HG02642 (cell line): Measurements from ENCODE around the gene AKAP6.

Experiments
- ATAC-seq: cut with Tn5 transposase; IDR thresholded peaks from one replicate; pipeline ENCODE4 v1.9.1; 2021; ENCODE audit warnings: mild to moderate bottlenecking; ENCODE audit not compliant: unreplicated experiment, poor library complexity

The AKAP6 gene

DNA sequence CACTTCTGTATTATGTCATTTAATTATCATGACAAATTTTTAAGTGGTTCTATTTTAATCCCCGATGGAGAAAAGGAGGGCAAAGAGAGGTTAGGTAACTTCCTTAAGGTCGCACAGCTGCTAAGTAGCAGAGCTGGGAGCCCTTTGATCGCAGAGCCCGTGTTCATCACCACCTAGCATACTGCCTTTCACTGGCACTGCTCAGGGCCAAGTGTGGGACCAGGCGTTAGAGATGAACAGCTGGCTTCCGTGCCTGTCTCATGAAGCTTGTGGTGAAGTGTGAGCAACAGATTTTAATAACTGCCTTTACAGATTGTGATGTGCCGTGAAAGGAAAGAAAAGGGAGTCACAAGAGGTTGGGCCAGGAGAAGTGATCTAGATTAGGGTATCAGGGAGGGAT is 273.6 kb downstream of the AKAP6 start:
- ATAC-seq = no peak

DNA sequence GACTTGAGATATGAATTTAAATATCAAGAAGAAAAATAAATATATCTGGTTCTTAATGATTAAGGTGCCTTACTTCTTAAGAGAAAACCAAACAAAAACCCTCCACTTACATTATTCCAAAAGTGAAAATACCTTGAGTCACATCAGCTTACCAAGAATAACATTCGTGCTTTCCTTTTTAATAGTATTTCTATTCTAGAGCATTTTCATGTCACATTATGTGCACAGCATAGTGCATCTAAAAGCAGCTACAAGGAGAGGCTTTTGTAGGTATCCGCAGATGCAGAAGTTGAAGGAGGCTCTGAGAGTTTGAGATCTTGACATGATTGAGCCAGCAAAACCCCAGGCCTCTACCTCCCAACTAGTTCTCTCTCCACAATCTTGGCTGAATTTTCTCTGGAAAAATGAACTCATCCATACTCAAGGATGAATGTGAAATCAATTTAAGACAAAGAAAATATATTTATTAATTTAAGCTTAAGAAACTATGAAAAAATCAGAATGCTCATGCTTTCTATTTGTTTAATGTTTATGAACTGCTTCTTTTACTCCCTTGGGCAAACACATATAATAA is 275.0 kb downstream of the AKAP6 start:
- ATAC-seq = peak; percentile 67

DNA sequence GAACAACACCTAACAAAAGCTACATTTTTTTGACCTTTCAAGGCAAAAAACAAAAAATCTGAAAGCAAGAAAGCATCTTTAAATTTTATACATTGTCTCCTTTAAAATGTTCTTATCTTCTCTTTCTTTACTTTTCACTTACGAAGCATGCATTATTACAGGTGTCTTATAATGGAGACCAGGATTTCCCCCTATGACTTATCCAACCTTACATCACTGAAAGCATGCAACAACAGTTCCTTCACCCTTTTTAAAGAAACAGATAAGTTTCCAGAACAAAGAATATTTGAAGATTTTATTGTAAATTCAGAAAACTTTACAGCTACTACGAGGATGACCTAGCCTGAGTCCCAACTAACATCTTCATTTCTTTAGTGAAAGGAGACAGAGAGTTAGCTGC is 277.2 kb downstream of the AKAP6 start:
- ATAC-seq = peak; percentile 53

DNA sequence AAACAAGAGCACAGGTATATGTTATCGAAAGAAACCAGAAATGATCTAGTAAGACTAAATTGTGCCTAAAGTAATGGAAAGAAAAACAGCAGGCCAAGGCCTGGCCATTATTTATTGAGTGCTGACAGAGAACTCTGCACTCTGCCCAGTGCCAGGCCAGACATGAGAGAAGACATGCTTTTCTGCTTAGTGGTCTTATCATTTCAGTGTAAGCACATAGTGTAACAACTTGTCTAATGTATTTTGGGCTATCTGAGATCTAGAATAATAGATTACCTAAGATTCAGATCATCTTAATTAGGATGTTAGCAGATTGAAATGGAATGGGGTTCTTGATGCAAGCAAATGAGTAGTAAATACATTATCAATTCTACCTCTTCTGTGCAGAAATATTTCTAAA is 278.3 kb downstream of the AKAP6 start:
- no peak for ATAC-seq

DNA sequence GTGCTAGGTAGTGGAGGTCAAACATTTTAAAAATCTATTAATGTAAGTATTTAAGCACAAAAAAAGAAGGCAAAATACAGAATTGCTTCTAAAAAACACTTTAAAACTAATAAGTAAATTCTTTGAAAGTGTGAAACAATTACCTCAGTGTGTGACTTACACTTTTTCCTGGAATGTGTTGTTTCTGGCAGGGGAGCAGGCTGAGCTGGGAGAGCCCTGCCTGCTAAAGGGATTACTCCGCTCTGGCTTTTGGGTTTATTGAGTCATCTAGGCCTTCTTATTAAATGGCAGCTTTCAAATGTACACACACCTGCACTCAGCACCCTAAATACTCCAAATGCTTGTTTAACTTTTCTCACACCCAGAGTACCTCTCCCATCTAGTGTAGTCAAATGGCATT is 279.8 kb downstream of the AKAP6 start:
- ATAC-seq = no peak

DNA sequence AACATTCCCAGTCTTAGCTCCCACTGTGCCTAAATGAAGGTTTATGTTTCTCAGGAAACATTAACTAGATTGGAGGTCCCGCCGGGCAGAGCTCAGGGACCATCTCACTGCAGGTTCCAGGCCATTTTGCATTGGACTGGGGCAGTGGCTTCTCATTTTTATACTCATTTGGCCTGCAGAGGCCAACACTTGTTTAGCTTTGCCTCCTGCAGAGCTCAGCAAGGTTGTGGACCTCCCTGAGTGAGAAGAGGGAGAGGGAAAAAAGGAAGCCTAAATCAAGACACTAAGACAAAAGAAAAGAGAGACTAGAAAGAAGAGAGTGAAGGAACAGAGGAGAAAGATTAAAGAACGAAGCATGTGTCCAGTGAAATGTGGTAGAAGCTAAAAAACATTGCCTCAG is 280.3 kb downstream of the AKAP6 start:
- no peak for ATAC-seq

DNA sequence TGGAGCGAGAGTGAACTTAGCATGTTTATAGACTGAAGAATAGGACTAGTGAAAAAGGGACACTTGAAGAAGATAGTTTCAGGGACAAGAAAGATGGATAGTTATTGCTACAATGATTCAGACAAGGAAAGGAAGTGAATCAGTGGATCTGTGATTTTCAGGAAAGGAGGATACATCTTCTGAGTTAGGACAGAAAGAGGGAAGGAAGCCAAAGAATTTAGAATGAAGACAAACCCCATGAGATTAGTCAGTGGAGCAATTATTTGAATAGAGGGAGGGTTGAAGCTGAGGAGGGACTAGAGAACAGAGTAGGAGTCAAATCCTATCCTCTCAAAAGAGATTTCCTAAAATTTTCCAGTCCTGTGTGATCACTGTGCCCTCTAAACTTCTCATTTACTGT is 282.7 kb downstream of the AKAP6 start:
- ATAC-seq = no peak

DNA sequence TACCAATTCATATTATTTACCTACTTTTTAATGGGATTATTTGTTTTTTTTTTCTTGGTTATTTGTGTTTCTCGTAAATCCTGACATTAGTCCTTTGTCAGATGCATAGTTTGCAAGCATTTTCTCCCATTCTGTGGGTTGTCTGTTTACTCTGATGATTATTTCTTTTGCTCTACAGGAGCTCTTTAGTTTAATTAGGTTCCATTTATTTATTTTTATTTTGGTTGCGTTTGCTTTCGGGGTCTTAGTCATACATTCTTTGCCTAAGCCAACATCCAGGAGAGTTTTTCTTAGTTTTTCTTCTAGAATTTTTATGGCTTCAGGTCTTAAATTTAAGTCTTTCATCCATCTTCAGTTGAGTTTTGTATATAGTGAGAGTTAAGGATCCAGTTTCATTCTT is 289.9 kb downstream of the AKAP6 start:
- ATAC-seq = no peak

DNA sequence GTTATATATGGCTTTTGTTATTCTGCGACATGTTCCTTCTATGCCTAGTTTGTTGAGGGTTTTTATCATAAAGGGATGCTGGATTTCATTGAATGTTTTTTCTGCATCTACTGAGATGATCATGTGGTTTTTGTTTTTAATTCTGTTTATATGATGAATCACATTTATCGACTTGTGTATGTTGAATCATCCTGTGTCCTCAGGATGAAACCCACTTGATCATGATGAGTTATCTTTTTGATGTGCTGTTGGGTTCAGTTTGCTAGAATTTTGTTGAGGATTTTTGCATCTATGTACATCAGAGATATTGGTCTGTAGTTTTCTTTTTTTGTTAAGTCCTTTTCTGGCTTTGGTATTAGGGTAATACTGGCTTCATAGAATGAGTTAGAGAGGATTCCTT is 291.2 kb downstream of the AKAP6 start:
- ATAC-seq = no peak

DNA sequence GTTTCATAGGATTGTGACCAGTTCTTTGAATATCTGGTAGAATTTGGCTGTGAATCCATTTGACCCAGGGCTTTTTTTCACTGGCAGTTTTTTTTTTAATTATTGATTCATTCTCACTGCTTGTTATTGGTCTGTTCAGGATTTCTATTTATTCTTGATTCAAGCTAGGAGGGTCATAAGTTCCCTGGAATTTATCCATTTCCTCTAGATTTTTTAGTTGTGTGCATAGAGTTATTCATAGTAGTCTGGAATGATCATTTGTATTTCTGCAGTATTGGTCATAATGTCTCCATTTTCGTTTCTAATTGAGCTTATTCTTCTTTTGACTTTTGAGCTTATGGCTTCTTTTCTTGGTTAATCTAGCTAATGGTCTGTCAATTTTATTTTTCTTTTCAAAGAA is 291.6 kb downstream of the AKAP6 start:
- no peak for ATAC-seq

DNA sequence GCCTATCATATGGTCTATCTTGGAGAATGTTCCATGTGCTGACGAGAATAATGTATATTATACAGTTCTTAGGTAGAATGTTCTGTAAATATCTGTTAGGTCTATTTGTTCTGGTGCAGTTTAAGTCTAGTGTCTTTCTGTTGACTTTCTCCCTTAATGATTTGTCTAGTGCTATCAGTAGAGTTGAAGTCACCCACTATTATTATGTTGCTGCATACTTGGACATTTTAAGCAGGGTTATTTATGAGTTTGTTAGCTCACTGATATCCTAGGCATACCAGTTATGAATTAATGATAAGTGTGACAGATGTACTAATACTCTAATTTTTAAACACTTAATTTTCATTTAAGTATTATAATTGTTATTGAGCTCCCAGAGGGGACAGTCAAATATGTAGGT is 292.5 kb downstream of the AKAP6 start:
- no peak for ATAC-seq

DNA sequence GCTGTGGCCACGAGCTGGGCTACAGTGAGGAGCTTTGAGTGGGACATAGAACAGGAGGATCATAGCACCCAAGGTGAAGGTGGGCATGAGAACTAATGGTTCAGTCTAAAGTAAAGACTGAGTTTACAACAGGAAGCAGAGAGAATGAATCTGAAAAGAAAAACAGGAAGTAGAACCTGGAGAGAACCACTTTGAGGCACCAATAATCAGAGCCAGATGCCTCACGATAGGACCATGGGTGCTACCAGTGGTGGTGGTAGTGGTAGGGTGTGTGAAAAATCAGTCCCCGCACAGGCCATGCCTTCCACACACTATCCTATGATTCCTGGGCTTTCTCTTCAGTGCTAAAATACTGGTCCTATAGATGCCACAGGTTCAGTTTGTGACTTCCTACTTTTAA is 293.6 kb downstream of the AKAP6 start:
- peak; percentile 51 for ATAC-seq

DNA sequence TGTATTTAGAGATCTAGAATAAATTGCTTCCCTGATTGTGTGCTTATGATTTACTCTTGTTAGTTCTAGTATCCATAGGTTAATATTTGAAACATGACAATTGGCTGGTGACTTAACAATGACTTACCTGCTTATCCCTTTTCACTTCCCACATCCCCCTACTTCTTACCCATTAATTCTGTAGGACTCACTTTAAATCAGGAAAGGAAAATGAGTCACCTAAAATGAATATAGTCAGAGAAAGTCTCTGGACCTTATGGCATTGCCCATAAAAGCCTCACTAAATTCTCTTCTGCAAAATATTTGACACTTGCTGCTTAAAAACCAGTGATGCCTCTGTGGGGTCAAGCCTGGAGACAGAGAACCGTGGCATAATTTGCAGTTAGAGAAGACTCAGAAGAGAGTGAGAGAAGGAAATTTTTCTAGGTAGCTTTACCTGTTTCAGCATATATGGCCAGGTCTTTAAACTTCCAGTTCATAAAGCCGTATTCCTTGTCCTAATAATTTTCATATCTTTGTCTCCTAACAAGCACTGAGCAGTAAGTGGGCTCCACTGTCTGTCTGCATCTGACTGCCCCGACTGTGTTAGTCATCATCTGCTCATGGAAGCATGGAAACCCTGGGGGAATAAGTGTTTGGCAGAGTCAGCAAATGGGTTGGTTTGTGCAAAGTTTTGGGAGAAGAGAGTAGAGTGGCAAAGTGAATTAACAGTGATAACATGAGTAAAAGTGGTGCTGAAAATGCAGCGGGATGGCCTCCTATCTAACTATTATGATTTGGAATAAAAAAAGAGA is 294.4 kb downstream of the AKAP6 start:
- ATAC-seq = no peak

DNA sequence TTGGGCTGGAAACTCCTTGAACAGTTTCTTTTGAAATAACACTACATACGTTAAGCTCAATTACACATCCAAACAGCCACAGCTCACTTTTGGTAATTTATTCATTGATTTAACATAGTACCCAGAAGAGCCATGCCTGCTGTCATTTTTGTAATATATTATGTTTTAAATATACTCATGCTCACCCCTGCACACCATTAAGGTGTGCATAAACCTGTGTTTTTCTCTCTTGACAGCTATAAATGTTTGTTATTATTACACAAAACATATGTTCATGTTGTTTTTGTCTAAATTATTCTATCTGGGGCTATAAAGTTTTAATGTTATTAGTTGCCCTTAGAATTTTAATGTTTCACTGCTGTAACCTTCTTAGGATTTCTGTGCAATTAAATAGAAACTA is 296.1 kb downstream of the AKAP6 start:
- no peak for ATAC-seq

DNA sequence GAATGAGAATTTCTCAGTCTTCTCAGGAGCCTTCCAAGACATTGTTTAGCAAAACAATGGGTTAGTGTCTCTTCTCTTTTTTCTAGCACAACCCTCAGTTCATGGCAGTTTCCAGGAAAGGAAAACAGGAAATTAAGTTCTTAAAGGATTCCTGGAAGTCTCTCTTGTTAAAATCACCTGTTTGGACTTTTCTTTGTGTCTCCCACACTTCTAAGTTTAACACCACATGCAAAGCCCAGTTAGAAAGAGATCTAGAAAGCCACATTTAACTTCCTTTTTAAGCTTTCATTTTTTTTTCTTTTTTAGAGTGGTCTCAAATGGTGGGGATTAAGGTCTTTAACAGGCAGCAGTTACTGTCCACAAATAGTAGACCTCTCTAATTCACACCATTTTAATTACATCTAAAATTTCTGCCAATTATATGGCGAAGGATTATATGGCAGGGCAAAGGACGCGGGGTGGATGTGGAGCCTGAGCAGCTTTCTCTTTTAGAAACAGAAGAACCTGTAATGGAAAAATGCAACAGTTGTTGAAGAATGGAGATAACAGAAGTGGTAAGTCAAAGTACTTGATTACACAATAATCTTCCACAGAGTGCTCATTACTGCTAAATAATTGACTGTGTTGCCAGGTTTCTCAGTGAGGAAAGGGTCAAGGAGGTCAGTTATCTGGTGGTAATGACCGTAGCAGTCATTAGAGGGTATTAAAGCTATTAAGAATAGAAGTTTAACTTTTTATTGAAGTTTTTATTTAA is 298.6 kb downstream of the AKAP6 start:
- ATAC-seq = no peak

DNA sequence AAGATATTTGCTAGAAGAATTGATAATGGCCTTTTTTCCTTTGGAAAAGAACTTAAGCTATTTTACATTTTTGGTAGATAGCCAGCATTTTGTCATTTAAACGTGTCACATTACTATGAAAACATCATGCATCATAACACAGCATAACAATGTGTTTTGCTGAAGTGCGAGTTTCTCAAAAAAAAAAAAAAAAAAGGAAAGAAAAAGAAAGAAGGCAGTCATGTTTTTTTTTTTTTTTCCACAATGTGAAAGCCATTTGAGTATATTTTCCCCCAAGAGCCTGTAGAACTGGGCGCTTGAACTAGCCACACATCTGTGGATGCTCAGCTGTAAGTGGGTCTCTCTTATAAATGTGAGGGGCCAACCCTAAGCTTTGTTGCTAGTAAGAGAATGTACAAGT is 300.1 kb downstream of the AKAP6 start:
- no peak for ATAC-seq

DNA sequence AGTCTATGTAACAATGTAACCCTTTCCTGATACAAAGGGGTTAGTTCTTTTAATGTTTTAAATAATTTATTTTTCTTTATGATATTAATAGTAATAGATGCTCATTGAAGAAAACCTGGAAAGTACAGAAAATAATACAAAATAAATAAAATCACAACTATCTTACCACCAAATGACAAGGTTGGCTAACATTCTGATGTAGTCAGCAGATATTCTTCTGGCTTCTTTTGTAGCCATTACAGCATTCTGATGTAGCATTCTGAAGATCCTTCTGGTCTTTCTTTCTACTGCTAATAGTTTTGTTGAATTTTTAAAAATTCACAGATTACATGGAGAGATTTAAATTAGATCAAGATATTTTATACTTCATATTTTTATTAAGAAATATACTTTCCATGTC is 301.6 kb downstream of the AKAP6 start:
- no peak for ATAC-seq

DNA sequence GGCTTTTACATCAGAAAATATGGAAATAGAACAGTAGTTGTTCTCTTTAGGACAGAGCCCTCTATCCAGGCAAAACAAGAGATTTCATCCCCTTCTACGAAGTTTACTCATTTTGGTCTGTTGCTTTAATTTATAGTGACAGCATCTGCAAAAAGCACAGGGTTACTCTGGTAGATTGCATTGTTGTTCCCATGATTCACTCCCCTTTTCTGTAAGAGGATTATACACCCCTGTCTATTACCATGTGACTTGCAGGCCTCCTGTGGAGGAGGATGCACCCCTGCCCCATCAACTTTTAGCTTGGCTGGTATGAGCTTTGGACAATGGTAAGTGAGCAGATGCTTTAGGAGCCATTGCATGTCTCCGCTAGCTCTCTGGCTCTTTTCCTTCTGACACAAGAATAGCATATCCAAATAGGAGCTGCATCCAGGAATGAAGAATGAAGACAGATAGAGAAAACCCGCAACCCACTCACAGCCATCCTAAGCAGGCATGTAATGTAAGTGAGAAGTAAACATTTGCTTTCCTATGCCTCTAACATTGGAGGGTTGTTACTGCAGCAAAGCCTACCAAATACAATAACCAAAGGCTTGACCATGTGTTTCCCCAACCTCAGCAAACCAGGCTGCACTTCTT is 304.2 kb downstream of the AKAP6 start:
- no peak for ATAC-seq

DNA sequence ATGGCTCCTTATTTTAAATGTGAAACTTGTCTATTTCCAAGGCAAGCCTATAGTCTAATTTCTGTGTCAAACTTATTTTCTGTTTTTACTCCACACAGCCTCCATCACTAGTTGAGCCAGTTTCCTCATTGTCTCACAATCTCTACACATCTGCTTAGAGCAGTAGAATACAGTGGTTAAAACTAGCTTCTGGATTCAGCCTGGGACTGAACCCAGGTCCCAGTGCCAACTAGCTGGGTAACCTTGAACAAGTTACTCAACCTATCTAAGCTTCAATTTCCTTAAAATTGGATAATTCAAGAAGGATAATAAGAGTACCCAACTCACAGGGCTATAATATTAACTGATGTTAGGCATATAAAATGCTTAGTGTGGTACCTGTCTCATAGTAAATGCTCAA is 304.8 kb downstream of the AKAP6 start:
- ATAC-seq = no peak

DNA sequence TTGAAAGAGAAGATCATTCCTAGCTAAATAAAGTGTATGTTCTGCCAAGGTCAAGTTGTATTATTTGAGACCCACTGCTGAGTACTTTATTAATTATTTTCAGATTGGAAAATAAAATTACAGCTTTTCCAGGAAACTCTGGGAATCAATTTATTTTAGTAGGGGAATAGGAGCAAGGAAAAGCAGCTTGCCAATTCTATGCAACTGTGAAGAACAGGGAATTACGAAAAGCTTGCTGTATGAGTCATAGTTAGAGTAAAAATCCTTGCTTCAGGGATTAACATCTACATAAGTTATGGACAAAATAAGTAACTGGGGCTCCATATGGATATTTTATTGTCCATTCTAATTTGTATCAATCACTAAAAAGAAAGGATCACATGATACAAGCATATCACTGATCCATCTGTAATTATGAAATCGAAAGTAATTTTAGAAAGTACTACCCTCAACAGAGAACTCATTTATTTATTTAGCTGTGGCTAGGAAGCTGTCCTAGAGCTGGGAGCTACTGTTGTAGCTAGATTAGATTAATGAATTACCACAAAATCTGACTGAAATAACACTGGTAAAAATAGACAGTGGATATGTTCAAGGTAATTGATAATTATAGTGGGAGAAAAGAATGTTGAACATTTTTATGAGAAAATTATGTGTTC is 306.1 kb downstream of the AKAP6 start:
- ATAC-seq = no peak

DNA sequence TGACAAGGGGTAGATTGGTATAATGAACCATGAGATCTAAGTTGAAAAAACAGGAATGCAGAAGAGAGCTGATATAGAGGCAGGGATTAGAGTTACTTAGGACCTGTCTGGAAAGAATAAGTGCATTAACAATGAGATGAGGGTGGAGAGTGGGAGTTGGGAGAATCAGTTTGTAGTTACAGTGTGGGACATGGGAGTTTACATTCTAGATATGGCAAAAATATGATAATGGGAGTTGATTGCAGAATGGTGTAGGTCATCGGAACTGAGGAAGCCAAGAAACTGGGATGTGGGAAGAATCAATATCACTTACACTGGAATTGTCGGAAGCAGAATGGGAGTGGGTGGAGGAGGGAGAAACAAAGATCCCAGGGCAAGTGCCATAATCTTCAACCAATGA is 308.5 kb downstream of the AKAP6 start:
- ATAC-seq = no peak
